H9 (cell line): Measurements from ENCODE around the gene TPM4. TPM values are rescaled to one million over a fixed set of nuclear protein-coding genes. Genes with fewer than 3 reads are reported as not detected.

Source experiments
- DNase-seq: peaks from one replicate; pipeline ENCODE4 v3.0.0-alpha.2; 2017
- H2AFZ ChIP-seq: one replicate; pipeline ENCODE4 v1.6.1; 2013; ENCODE audit warnings: mild to moderate bottlenecking, low read length, control low read depth, moderate library complexity
- H2AK5ac ChIP-seq: 2 replicates; pipeline ENCODE4 v1.6.1; 2013; ENCODE audit warnings: low read length, control low read depth, mixed read lengths; ENCODE audit not compliant: insufficient read length
- H2BK120ac ChIP-seq: one replicate; pipeline ENCODE4 v1.6.1; 2013; ENCODE audit warnings: low read depth, mild to moderate bottlenecking, low read length, control low read depth, inconsistent platforms; ENCODE audit not compliant: poor library complexity, severe bottlenecking
- H2BK12ac ChIP-seq: 2 replicates; pipeline ENCODE4 v1.6.1; 2013; ENCODE audit warnings: low read length, control low read depth, mixed read lengths, low read depth; ENCODE audit not compliant: insufficient read length
- H2BK15ac ChIP-seq: 2 replicates; pipeline ENCODE4 v1.6.1; 2013; ENCODE audit warnings: low read depth, low read length, control low read depth
- H2BK20ac ChIP-seq: one replicate; pipeline ENCODE4 v1.6.1; 2013; ENCODE audit warnings: low read depth, mild to moderate bottlenecking, low read length, control low read depth, inconsistent platforms; ENCODE audit not compliant: poor library complexity, severe bottlenecking
- H2BK5ac ChIP-seq: 2 replicates; pipeline ENCODE4 v1.6.1; 2013; ENCODE audit warnings: low read length, control low read depth, mixed read lengths; ENCODE audit not compliant: insufficient read length
- H3K14ac ChIP-seq: 2 replicates; pipeline ENCODE4 v1.6.1; 2013; ENCODE audit warnings: low read length, control low read depth; ENCODE audit not compliant: insufficient read depth
- H3K18ac ChIP-seq: 2 replicates; pipeline ENCODE4 v1.6.1; 2013; ENCODE audit warnings: low read depth, mild to moderate bottlenecking, mixed read lengths, low read length, control low read depth; ENCODE audit not compliant: insufficient read length
- H3K23ac ChIP-seq: 2 replicates; pipeline ENCODE4 v1.6.1; 2013; ENCODE audit warnings: low read length, control low read depth, mixed read lengths, low read depth; ENCODE audit not compliant: insufficient read length
- H3K23me2 ChIP-seq: 2 replicates; pipeline ENCODE4 v1.6.1; 2013; ENCODE audit warnings: low read depth, mild to moderate bottlenecking, mixed read lengths, low read length, control low read depth; ENCODE audit not compliant: insufficient read length, poor library complexity, severe bottlenecking
- H3K27ac ChIP-seq: 2 replicates; pipeline ENCODE4 v1.5.1; 2013; ENCODE audit warnings: low read length, control low read depth, mixed read lengths, low read depth; ENCODE audit not compliant: insufficient read length
- H3K27me3 ChIP-seq: 2 replicates; pipeline ENCODE4 v1.6.1; 2013; ENCODE audit warnings: low read length, control low read depth, inconsistent platforms; ENCODE audit not compliant: insufficient read depth
- H3K4ac ChIP-seq: 2 replicates; pipeline ENCODE4 v1.6.1; 2013; ENCODE audit warnings: low read depth, mild to moderate bottlenecking, control low read depth, inconsistent platforms, low read length, moderate library complexity
- H3K4me1 ChIP-seq: 2 replicates; pipeline ENCODE4 v1.6.1; 2013; ENCODE audit warnings: low read length, control low read depth, inconsistent platforms; ENCODE audit not compliant: insufficient read depth
- H3K4me2 ChIP-seq: 2 replicates; pipeline ENCODE4 v1.6.1; 2013; ENCODE audit warnings: low read length, control low read depth, mixed read lengths; ENCODE audit not compliant: insufficient read length, insufficient read depth
- H3K56ac ChIP-seq: 2 replicates; pipeline ENCODE4 v1.6.1; 2013; ENCODE audit warnings: low read depth, mild to moderate bottlenecking, mixed read lengths, low read length, control low read depth; ENCODE audit not compliant: insufficient read length
- H3K79me1 ChIP-seq: 2 replicates; pipeline ENCODE4 v1.6.1; 2013; ENCODE audit warnings: low read depth, mild to moderate bottlenecking, moderate library complexity, low read length, control low read depth, inconsistent platforms; ENCODE audit not compliant: insufficient read depth, poor library complexity, severe bottlenecking
- H3K79me2 ChIP-seq: 2 replicates; pipeline ENCODE4 v1.6.1; 2013; ENCODE audit warnings: low read length, control low read depth, inconsistent platforms; ENCODE audit not compliant: insufficient read depth
- H3K9ac ChIP-seq: 2 replicates; pipeline ENCODE4 v1.6.1; 2013; ENCODE audit warnings: low read length, control low read depth, mixed read lengths; ENCODE audit not compliant: insufficient read length; ENCODE audit errors: extremely low read depth
- H3K9me3 ChIP-seq: one replicate; pipeline ENCODE4 v1.6.1; 2013; ENCODE audit warnings: low read depth, low read length, inconsistent platforms; ENCODE audit not compliant: control insufficient read depth
- H3T11ph ChIP-seq: one replicate; pipeline ENCODE4 v1.6.1; 2013; ENCODE audit warnings: mild to moderate bottlenecking, low read length, control low read depth, inconsistent platforms
- H4K20me1 ChIP-seq: one replicate; pipeline ENCODE4 v1.6.1; 2013; ENCODE audit not compliant: control insufficient read depth, insufficient read length, insufficient read depth
- H4K5ac ChIP-seq: 2 replicates; pipeline ENCODE4 v1.6.1; 2013; ENCODE audit warnings: low read depth, mild to moderate bottlenecking, mixed read lengths, low read length, control low read depth; ENCODE audit not compliant: insufficient read length
- H4K8ac ChIP-seq: replicated peaks from 2 replicates; pipeline ENCODE4 v1.6.1; 2013; ENCODE audit warnings: low read length, control low read depth, mixed read lengths, low read depth; ENCODE audit not compliant: insufficient read length
- H4K91ac ChIP-seq: 2 replicates; pipeline ENCODE4 v1.6.1; 2013; ENCODE audit warnings: low read depth, mild to moderate bottlenecking, moderate library complexity, mixed read lengths, low read length, control low read depth; ENCODE audit not compliant: insufficient read length
- H3K27ac Mint-ChIP-seq, 3 experiments: 2 replicates in 2 of 3; 3 replicates in 1 of 3; pipeline ENCODE4 v1.8.0; 2020 to 2021; ENCODE audit warnings: mixed read lengths in 3 of 3, mild to moderate bottlenecking in 1 of 3, moderate library complexity in 1 of 3
- H3K27me3 Mint-ChIP-seq: 2 replicates; pipeline ENCODE4 v1.8.0; 2021; ENCODE audit warnings: low read depth, mild to moderate bottlenecking, moderate library complexity, mixed read lengths
- H3K36me3 Mint-ChIP-seq, 3 experiments: 2 replicates in 2 of 3; 3 replicates in 1 of 3; pipeline ENCODE4 v1.8.0; 2020 to 2021; ENCODE audit warnings: low read depth in 3 of 3, mixed read lengths in 3 of 3; ENCODE audit not compliant: insufficient read depth in 1 of 3
- H3K4me1 Mint-ChIP-seq, 2 experiments: 2 replicates each; pipeline ENCODE4 v1.8.0; 2020; ENCODE audit warnings: mixed read lengths in 2 of 2
- H3K4me3 Mint-ChIP-seq, 2 experiments: 2 replicates in 1 of 2; 3 replicates in 1 of 2; pipeline ENCODE4 v1.8.0; 2020 to 2021; ENCODE audit warnings: mild to moderate bottlenecking in 2 of 2, mixed read lengths in 2 of 2, moderate library complexity in 1 of 2
- H3K9me3 Mint-ChIP-seq, 2 experiments: 2 replicates in 1 of 2; 3 replicates in 1 of 2; pipeline ENCODE4 v1.8.0; 2020; ENCODE audit warnings: mild to moderate bottlenecking in 2 of 2, mixed read lengths in 2 of 2, moderate library complexity in 1 of 2
- WGBS: extraction: QIAGEN DNeasy Blood & Tissue Kit; methylation state at CpG from one replicate; pipeline ENCODE4 v1.1.7; 2013; ENCODE audit warnings: missing lambda C conversion rate, low lambda C conversion rate, mixed read lengths; ENCODE audit not compliant: insufficient read length; ENCODE audit errors: extremely low coverage; 5-methylcytosine and 5-hydroxymethylcytosine counted together
- total RNA-seq: library from RNA; stranded (reverse); gene quantifications from 2 replicates; pipeline ENCODE4 v1.2.1, GENCODE V29; 2021
- TF ChIP-seq, protein P1 (sequence below): fragments of 200-600 bp; sonication (generic); conservative IDR thresholded peaks from 3 replicates; pipeline ENCODE4 v1.8.0; 2021; ENCODE audit warnings: antibody characterized with exemption, mild to moderate bottlenecking

The TPM4 gene
- total RNA-seq, 1 experiment from 2014 or later = 431 TPM

DNA sequence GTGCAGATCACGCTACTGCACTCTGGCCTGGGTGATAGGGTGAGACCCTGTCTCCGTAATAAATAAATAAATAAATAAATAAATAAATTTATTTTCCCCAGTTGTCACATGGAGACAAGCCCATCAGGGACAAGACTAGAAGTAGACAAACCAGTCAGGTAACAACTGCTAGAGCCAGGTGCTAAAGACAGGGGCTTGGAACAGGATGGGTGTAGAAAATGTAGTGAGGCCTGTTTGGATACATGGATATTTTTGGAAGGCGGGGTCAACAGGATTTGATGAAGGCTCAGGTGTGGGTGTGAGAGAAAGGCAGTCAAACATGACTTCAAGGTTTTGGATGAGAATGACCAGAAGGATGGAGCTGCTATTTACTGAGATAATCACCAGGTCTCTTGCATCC, 27.7 kb upstream of the TPM4 start:
- Histone ChIP-seq H2AFZ (no peak overlapping the region), H3K79me1 (no peaks in the 10 kb centered on the region), H4K91ac (no peak overlapping the region), H3K9me3 (no peaks in the 10 kb centered on the region), H3K4ac (no peak overlapping the region), H3K56ac (no peak overlapping the region), H3K9ac (no peak overlapping the region), H3K23me2 (no peaks in the 10 kb centered on the region), H2BK15ac (no peak overlapping the region), H3K4me2 (no peak overlapping the region), H2BK5ac (no peak overlapping the region), H4K20me1 (no peaks in the 10 kb centered on the region), H4K5ac (no peak overlapping the region), H2BK20ac (no peak overlapping the region), H3K27ac (no peak overlapping the region), H4K8ac (no peak overlapping the region), H2BK120ac (no peak overlapping the region), H3K23ac (no peak overlapping the region), H2BK12ac (no peak overlapping the region), H3K79me2 (no peaks in the 10 kb centered on the region), H3T11ph (no peak overlapping the region), H2AK5ac (no peak overlapping the region), H3K14ac (no peak overlapping the region), H3K4me1 (no peaks in the 10 kb centered on the region), H3K27me3 (no peaks in the 10 kb centered on the region), H3K18ac (no peak overlapping the region)
- no peak overlapping the region for H3K27ac Mint-ChIP-seq
- no peak overlapping the region for H3K4me3 Mint-ChIP-seq
- DNase-seq = no peak
- peaks cover 5 to 53% of the 10 kb centered on the region in 2 experiments; a peak in 4 of 5 replicates for H3K9me3 Mint-ChIP-seq
- H3K27me3 Mint-ChIP-seq = peaks cover 2% of the 10 kb centered on the region
- no peaks in the 10 kb centered on the region for H3K36me3 Mint-ChIP-seq
- H3K4me1 Mint-ChIP-seq = no peaks in the 10 kb centered on the region
- TF ChIP-seq, protein P1, sequence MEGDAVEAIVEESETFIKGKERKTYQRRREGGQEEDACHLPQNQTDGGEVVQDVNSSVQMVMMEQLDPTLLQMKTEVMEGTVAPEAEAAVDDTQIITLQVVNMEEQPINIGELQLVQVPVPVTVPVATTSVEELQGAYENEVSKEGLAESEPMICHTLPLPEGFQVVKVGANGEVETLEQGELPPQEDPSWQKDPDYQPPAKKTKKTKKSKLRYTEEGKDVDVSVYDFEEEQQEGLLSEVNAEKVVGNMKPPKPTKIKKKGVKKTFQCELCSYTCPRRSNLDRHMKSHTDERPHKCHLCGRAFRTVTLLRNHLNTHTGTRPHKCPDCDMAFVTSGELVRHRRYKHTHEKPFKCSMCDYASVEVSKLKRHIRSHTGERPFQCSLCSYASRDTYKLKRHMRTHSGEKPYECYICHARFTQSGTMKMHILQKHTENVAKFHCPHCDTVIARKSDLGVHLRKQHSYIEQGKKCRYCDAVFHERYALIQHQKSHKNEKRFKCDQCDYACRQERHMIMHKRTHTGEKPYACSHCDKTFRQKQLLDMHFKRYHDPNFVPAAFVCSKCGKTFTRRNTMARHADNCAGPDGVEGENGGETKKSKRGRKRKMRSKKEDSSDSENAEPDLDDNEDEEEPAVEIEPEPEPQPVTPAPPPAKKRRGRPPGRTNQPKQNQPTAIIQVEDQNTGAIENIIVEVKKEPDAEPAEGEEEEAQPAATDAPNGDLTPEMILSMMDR = no peak
- WGBS = no CpG with 5 or more reads among the region's 3 CpGs
